GM10266 (cell line): ENCODE results near the gene BRMS1L.
A peak's percentile ranks its signal among the peaks of the same experiment; 100 is the strongest.

Experiments used
- DNase-seq: peaks from one replicate; pipeline ENCODE4 v3.0.0; 2012; ENCODE audit errors: extremely low spot score
- TF ChIP-seq, protein P1 (sequence below): IDR thresholded peaks from 2 replicates; pipeline ENCODE4 v1.5.1; 2012; ENCODE audit warnings: mild to moderate bottlenecking, low read depth; ENCODE audit not compliant: control insufficient read depth, insufficient read depth; ENCODE audit errors: missing control alignments

The BRMS1L gene

DNA sequence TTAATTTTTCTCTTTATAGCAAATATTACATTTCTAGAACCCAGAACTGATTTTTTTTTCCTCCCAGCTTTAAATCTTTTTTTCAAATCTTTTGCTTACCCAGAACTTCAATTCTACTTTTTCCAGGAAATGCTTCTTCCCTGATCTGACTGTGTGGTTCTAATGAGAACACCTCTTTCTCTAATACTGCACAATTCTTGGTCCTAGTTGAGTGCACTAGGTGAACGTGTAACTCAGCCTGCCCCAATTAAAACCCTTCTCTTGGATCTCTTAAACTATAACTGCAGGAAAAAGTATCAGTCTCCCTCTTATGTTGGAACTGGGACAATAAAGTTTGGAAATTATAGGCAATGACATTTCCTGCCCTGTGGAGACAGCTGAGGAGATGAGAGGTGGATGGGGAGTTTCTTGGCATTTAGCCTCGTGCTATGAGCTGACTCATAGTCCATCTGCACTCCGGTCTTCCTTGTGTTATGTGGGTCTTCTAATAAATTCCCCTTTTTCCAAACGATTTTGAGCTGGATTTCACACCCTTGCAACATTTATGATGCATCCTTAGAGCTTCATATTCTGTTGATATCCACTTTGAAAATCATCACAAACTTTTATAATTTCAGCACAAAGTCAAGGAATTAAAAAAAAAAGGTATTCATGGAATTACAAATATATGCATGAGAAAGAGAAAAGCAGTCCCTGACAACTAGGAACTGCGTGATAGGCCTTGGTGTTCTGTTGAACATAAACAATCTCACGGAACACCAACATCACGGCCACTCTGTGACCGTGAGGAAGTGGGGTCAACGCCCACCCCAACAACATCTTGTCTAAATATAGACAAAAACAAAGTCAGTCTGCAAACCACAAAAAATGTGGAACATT lies 52.4 kb downstream of the BRMS1L start:
- TF ChIP-seq, protein P1, sequence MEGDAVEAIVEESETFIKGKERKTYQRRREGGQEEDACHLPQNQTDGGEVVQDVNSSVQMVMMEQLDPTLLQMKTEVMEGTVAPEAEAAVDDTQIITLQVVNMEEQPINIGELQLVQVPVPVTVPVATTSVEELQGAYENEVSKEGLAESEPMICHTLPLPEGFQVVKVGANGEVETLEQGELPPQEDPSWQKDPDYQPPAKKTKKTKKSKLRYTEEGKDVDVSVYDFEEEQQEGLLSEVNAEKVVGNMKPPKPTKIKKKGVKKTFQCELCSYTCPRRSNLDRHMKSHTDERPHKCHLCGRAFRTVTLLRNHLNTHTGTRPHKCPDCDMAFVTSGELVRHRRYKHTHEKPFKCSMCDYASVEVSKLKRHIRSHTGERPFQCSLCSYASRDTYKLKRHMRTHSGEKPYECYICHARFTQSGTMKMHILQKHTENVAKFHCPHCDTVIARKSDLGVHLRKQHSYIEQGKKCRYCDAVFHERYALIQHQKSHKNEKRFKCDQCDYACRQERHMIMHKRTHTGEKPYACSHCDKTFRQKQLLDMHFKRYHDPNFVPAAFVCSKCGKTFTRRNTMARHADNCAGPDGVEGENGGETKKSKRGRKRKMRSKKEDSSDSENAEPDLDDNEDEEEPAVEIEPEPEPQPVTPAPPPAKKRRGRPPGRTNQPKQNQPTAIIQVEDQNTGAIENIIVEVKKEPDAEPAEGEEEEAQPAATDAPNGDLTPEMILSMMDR, result no peak
- DNase-seq, result no peak

DNA sequence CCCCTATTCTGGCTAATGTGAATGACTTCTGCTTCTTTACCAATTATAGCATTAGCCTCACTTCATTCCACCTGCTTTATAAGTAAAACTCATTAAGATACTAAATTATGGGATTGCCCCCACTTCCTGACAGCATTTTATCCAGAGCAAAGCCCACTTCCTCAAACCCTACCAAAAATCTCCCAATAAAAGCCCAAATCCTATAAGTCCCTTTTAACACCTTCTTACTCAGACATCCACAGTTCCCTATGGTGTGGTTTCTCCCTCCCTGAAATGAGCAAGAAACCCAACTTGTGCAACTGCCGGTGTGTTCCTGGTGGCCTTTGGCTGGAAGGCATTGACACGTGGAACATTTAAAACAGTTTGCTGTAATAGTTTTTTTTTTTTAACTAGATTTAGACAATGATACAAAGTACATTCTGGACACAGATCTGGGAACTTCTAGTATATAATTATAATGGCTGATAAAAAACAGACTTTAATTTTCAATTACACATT lies 53.1 kb downstream of the BRMS1L start:
- no peak for DNase-seq

DNA sequence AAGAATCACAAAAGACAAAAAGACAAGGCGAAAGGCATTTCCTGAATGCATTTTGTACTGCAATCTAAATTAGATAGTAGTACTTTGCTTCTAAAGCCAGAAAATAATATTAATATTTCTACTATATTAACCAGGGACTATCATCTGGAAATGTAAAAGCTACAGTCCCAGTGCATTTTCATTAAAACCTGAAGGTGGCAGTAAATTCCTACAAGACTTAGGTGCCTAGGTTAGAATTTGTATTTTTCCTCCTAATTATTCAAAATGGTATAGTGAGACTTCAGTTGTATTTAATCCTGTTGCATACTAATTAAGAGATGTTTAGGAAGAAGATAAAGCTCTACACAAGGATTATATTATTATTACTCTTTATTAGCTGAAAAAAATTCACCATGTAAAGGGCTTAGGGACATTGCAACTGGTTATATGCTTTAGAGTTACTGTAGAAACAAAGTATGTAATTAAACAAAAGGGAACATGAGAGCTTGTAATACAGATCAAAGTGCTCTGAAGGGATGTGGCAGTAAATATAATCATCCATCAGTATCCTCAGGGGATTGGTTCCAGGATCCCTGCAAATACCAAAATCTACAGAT lies 53.6 kb downstream of the BRMS1L start:
- DNase-seq, result peak; percentile 47
- TF ChIP-seq, protein P1, result peak; percentile 40

More for the DNA sequence above, 53.1 kb downstream of the BRMS1L start:
- TF ChIP-seq, protein P1, result no peak

DNA sequence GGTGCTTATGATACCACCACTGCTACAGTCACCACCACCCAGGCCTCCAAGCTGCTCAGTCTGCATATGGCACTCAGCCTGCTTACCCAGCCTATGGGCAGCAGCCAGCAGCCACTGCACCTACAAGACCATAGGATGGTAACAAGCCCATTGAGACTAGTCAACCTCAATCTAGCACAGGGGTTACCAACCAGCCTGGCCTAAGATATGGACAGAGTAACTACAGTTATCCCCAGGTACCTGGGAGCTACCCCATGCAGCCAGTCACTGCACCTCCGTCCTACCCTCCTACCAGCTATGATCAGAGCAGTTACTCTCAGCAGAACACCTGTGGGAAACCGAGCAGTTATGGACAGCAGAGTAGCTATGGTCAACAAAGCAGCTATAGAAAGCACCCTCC lies 55.1 kb downstream of the BRMS1L start:
- DNase-seq, result no peak
- TF ChIP-seq, protein P1, result no peak

DNA sequence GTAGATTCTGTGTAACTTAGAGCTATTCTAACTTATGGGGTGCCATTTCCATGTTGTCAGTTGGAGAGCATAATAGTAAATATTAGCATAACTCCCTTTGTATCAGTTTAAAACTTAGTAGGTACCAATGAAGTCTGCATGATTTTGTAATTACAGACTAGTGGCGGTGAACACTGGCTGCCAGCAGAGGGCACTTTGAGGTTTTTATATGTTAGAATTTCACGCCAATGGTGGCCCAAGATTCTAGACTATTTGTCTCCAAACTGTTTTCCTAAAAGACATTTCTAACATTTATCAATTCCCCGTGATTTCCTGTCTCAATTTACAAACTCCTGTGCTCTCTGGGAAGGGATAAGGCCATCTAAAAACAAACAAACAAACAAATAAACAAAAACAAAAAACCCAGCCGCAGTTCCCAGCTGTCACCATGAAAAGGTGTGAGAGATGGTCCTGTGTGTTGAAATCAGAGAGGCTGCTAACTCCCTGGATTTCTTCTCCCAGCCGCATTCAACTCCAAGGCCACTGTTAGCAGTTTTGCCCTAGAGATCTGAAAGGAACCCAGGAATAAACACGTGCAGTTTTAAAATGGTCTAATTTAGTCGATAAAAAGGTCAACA lies 57.6 kb downstream of the BRMS1L start:
- DNase-seq, result peak; percentile 43
- TF ChIP-seq, protein P1, result peak; percentile 65

DNA sequence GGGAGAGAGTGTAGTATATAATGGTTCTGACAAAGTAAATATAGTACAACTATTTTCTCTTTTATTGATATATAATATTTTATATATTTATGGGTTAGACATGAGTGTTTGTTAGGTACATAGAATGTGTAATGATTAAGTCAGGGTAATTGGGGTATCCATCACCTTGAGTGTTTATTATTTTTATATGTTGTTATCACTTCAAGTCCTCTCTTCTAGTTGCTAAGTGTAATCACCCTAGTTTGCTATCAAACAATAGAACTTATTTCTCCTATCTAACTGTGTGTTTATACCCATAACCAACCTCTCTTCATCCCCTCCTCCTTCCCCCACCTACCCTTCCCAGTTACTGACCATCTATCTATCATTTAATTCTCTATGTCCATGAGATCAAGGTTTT lies 64.2 kb downstream of the BRMS1L start:
- no peak for DNase-seq
- TF ChIP-seq, protein P1, result no peak
